GM18526 (cell line): ENCODE data around the gene CNN2.
A peak's percentile ranks its signal among the peaks of the same experiment; 100 is the strongest.

Experiments
- POLR2A ChIP-seq: IDR thresholded peaks from 3 replicates; pipeline ENCODE4 v1.6.1; 2011; ENCODE audit not compliant: insufficient read length; ENCODE audit errors: extremely low read depth

CNN2 gene

GRCh38 chr19:1027650-1028061, 1.2 kb downstream of the CNN2 start:
- no peak for TF ChIP-seq POLR2A

- peak; percentile 57 for TF ChIP-seq POLR2A
Measured at GRCh38 chr19:1028062-1028926, 1.9 kb downstream of the CNN2 start.

- TF ChIP-seq POLR2A = no peak
Measured at GRCh38 chr19:1032264-1032867, 6.0 kb downstream of the CNN2 start.

GRCh38 chr19:1035998-1036621, 9.7 kb downstream of the CNN2 start:
- TF ChIP-seq POLR2A = no peak

GRCh38 chr19:1037621-1038064, 11.2 kb downstream of the CNN2 start:
- no peak for TF ChIP-seq POLR2A

- TF ChIP-seq POLR2A = no peak
Measured at GRCh38 chr19:1038978-1039645, 12.7 kb downstream of the CNN2 start.

GRCh38 chr19:1039646-1040475, 13.5 kb downstream of the CNN2 start, which contains the start of gene ABCA7:
Gene ABCA7 (plus strand): TSS chr19:1040107. CDS start chr19:1041362, 1,255 bp downstream.
- TF ChIP-seq POLR2A = peak; percentile 74

GRCh38 chr19:1040476-1041271, 14.3 kb downstream of the CNN2 start:
- no peak for TF ChIP-seq POLR2A

- no peak for TF ChIP-seq POLR2A
Measured at GRCh38 chr19:1041272-1041834, 14.9 kb downstream of the CNN2 start.

- TF ChIP-seq POLR2A = no peak
Measured at GRCh38 chr19:1041835-1042685, 15.7 kb downstream of the CNN2 start.

- TF ChIP-seq POLR2A = no peak
Measured at GRCh38 chr19:1042689-1043511, 16.5 kb downstream of the CNN2 start.

GRCh38 chr19:1045247-1045603, 18.8 kb downstream of the CNN2 start:
- no peak for TF ChIP-seq POLR2A
